Suprapubic skin (tissue), 4 donors: ENCODE measurements around the gene MUL1. TPM values are rescaled to one million over a fixed set of nuclear protein-coding genes. Genes with fewer than 3 reads are reported as not detected.

Source experiments
- DNase-seq, 2 donors: peaks; one replicate each; pipeline ENCODE4 v3.0.0-alpha.2; 2019; ENCODE audit warnings: low spot score in 2 of 2
- H3K27ac ChIP-seq: fragments of 200-600 bp; sonication (generic); one replicate; pipeline ENCODE4 v1.5.1; 2019
- H3K27me3 ChIP-seq: fragments of 200-600 bp; sonication (generic); one replicate; pipeline ENCODE4 v1.5.1; 2019
- H3K36me3 ChIP-seq: fragments of 200-600 bp; sonication (generic); one replicate; pipeline ENCODE4 v1.5.1; 2019
- H3K4me1 ChIP-seq: fragments of 200-600 bp; sonication (generic); one replicate; pipeline ENCODE4 v1.5.1; 2019
- H3K4me3 ChIP-seq: fragments of 200-600 bp; sonication (generic); one replicate; pipeline ENCODE4 v1.5.1; 2019; ENCODE audit warnings: mild to moderate bottlenecking
- H3K9me3 ChIP-seq: fragments of 200-600 bp; sonication (generic); one replicate; pipeline ENCODE4 v1.5.1; 2019
- EP300 ChIP-seq: sonication (generic); formaldehyde crosslinking; IDR thresholded peaks from one replicate; pipeline ENCODE4 v1.6.1; 2017; ENCODE audit warnings: antibody characterized with exemption
- POLR2A ChIP-seq, 2 donors: fragments of 450-650 bp; IDR thresholded peaks; one replicate each; pipeline ENCODE4 v1.6.1; 2017; ENCODE audit warnings: antibody characterized with exemption in 2 of 2, mild to moderate bottlenecking in 2 of 2, moderate library complexity in 2 of 2
- POLR2AphosphoS5 ChIP-seq, 3 donors: sonication (generic); formaldehyde crosslinking; IDR thresholded peaks; one replicate each; pipeline ENCODE4 v1.6.1; 2017; ENCODE audit warnings: antibody characterized with exemption in 3 of 3
- WGBS: methylation state at CpG from one replicate; pipeline ENCODE4 v1.1.5; 2018; 5-methylcytosine and 5-hydroxymethylcytosine counted together
- total RNA-seq, 4 donors: library from RNA; depleted of rRNA; stranded (reverse); fragments of >200 nt; gene quantifications; one replicate each; pipeline ENCODE4 v1.1.0, GENCODE V29; 2016
- TF ChIP-seq, protein P1 (sequence below), 2 donors: fragments of 200-600 bp in 1 of 2; fragments of 450-650 bp in 1 of 2; sonication (generic) in 1 of 2; IDR thresholded peaks; one replicate each; pipeline ENCODE4 v1.5.1; 2016 to 2019; ENCODE audit warnings: antibody characterized with exemption in 2 of 2, mild to moderate bottlenecking in 1 of 2, moderate library complexity in 1 of 2

Gene MUL1
- total RNA-seq, 4 donors from 2014 or later, result 27.2 to 36.5 (median 28.4) TPM

DNA sequence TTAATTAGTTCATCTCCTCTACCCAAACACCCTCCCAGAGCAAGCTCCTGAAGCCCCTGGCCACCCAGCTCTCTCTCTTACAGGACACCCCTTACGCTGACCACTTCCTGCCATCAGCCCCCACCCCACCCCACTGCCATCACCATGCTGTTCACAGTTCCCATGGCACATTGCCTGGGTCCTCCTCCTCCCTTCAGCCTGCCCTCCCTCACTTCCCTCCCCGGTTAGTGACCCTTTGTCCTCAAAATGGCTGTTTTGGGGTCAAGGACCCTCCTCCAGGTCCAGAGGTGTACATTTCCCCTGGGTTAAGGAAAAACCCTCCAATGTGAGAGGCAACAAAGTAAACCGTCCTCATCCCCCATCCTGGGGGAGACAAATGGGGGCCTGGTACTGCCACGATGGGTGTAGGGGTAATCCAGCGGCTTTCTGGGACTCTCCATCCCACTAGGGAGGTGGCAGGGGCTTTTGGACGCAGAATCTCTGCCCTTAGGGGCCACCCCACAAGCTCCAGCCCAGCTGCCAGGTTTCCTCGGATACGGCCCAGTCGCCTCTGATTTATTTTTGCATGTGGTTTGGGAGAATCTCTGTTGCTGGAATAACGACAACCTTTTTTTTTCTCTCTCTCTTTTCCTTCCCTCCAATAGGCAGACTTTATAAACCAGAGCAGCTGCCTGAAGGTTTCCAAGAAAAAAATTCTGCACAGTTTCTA is 30.4 kb downstream of the MUL1 start:
- H3K36me3 ChIP-seq, result no peaks in the 10 kb centered on the region
- WGBS, result 35% methylated on average over 9 of the region's 10 CpGs
- H3K27me3 ChIP-seq, result peaks cover 63% of the 10 kb centered on the region
- H3K4me1 ChIP-seq, result peaks cover 17% of the 10 kb centered on the region
- no peaks in the 10 kb centered on the region for H3K9me3 ChIP-seq
- no peak for TF ChIP-seq POLR2AphosphoS5 (IDR thresholded peaks at IDR 0.05)
- TF ChIP-seq POLR2A (IDR thresholded peaks at IDR 0.05), result no peak
- TF ChIP-seq EP300, result no peak
- TF ChIP-seq, protein P1, sequence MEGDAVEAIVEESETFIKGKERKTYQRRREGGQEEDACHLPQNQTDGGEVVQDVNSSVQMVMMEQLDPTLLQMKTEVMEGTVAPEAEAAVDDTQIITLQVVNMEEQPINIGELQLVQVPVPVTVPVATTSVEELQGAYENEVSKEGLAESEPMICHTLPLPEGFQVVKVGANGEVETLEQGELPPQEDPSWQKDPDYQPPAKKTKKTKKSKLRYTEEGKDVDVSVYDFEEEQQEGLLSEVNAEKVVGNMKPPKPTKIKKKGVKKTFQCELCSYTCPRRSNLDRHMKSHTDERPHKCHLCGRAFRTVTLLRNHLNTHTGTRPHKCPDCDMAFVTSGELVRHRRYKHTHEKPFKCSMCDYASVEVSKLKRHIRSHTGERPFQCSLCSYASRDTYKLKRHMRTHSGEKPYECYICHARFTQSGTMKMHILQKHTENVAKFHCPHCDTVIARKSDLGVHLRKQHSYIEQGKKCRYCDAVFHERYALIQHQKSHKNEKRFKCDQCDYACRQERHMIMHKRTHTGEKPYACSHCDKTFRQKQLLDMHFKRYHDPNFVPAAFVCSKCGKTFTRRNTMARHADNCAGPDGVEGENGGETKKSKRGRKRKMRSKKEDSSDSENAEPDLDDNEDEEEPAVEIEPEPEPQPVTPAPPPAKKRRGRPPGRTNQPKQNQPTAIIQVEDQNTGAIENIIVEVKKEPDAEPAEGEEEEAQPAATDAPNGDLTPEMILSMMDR (IDR thresholded peaks at IDR 0.05), result no peak
- no peak overlapping the region for H3K27ac ChIP-seq
- no peak for DNase-seq
- no peak overlapping the region for H3K4me3 ChIP-seq

DNA sequence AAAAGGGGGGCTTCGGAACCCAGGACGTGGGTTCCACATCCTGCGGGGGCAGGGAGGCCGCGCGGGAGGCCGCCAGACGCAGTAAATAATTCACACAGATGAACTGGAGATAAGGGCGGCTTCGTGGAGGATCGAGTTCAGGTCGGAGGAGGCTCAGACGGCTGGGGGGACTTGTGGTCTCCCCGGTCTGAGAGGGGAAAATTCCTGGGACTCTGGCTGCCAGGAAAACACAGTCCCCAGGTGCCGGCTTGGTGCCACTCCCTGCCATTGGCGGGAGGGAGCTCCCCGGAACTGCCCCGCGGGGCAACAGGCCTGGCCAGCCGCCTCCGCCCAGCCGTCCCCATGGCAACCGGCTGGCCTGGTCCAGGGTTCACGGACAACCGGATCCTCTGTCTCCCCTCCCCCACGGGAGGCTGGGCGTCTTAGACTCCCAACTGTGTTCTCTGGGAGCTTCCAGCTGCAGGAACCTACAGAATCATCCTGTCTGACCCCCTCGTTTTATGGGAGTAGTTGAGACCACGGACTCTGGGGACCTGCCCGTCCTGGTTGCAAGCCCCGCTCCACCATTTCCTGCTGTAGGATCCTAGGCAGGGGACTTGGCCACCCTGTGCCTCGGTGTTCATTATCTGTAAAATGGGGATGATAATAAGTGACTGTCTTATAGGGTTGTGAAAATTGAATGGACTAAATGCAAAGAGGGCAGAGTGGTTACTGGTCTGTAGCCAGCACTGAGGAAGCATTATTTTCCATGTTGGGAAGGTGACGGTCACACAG is 31.5 kb downstream of the MUL1 start:
- Histone ChIP-seq H3K36me3 (no peaks in the 10 kb centered on the region), H3K9me3 (no peaks in the 10 kb centered on the region), H3K27ac (no peak overlapping the region), H3K4me1 (peaks cover 17% of the 10 kb centered on the region), H3K27me3 (peaks cover 64% of the 10 kb centered on the region), H3K4me3 (no peak overlapping the region)
- no peak for TF ChIP-seq POLR2A (IDR thresholded peaks at IDR 0.05)
- TF ChIP-seq, protein P1 (IDR thresholded peaks at IDR 0.05), result no peak
- TF ChIP-seq EP300, result no peak
- TF ChIP-seq POLR2AphosphoS5 (IDR thresholded peaks at IDR 0.05), result no peak
- 20% methylated on average over 22 of the region's 33 CpGs for WGBS
- no peak for DNase-seq

DNA sequence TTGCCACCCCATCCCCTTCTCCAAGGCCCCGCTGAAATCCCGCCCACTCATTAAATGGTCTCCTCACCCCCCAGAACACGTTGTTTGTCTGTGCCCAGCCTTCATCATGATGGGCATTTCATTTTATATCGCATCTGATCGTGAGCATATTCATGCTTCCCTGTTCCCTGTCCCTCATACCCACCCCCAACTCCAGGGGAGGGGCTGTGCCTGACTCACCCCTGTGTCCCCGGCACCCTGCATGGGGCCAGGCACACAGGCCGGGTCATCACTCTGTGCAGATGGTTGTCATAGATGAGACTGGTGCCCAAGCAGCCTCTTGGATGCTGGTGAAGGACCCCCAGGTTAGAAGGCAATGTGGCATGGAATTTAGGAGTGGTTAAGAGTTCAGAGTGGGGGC is 33.0 kb downstream of the MUL1 start:
- H3K9me3 ChIP-seq, result no peaks in the 10 kb centered on the region
- DNase-seq, result no peak
- no peak overlapping the region for H3K4me3 ChIP-seq
- peaks cover 14% of the 10 kb centered on the region for H3K4me1 ChIP-seq
- no peak overlapping the region for H3K27ac ChIP-seq
- no peak for TF ChIP-seq POLR2AphosphoS5 (IDR thresholded peaks at IDR 0.05)
- no peak for TF ChIP-seq EP300
- TF ChIP-seq POLR2A (IDR thresholded peaks at IDR 0.05), result no peak
- TF ChIP-seq, protein P1 (IDR thresholded peaks at IDR 0.05), result no peak
- H3K36me3 ChIP-seq, result no peaks in the 10 kb centered on the region
- H3K27me3 ChIP-seq, result peaks cover 53% of the 10 kb centered on the region
- WGBS, result 60% methylated on average over 7 of the region's 7 CpGs

GRCh38 chr1:20474333-20474975 is 33.5 kb downstream of the MUL1 start:
- H3K27me3 ChIP-seq, result peaks cover 53% of the 10 kb centered on the region
- no peaks in the 10 kb centered on the region for H3K9me3 ChIP-seq
- no peaks in the 10 kb centered on the region for H3K36me3 ChIP-seq
- no peak for TF ChIP-seq POLR2A (IDR thresholded peaks at IDR 0.05)
- no peak for TF ChIP-seq POLR2AphosphoS5 (IDR thresholded peaks at IDR 0.05)
- no peak for TF ChIP-seq EP300
- TF ChIP-seq, protein P1 (IDR thresholded peaks at IDR 0.05), result no peak
- no peak overlapping the region for H3K27ac ChIP-seq
- H3K4me3 ChIP-seq, result no peak overlapping the region
- 74% methylated on average over 2 of the region's 2 CpGs for WGBS
- H3K4me1 ChIP-seq, result peaks cover 14% of the 10 kb centered on the region
- no peak for DNase-seq

- no peaks in the 10 kb centered on the region for H3K9me3 ChIP-seq
- no peaks in the 10 kb centered on the region for H3K36me3 ChIP-seq
- 92% methylated on average over 4 of the region's 4 CpGs for WGBS
- no peak overlapping the region for H3K4me3 ChIP-seq
- DNase-seq, result no peak
- H3K4me1 ChIP-seq, result peaks cover 14% of the 10 kb centered on the region
- no peak overlapping the region for H3K27ac ChIP-seq
- H3K27me3 ChIP-seq, result peaks cover 53% of the 10 kb centered on the region
- TF ChIP-seq, protein P1 (IDR thresholded peaks at IDR 0.05), result no peak
- TF ChIP-seq POLR2A (IDR thresholded peaks at IDR 0.05) (no peak), EP300 (no peak), POLR2AphosphoS5 (IDR thresholded peaks at IDR 0.05) (no peak)
These were observed 34.1 kb downstream of the MUL1 start for GRCh38 chr1:20473894-20474293.
